ENCODE data around the gene RSBN1. TPM values are rescaled to one million over a fixed set of nuclear protein-coding genes. Genes with fewer than 3 reads are reported as not detected.
A peak's percentile ranks its signal among the peaks of the same experiment; 100 is the strongest.

The RSBN1 gene
- total and polyA plus RNA-seq, 2 experiments from 2014 or later: 15.4 to 17.4 TPM

GRCh38 chr1:113805256-113805531 is 7.1 kb downstream of the RSBN1 start:
- peaks cover 34% of the 10 kb centered on the region; the same call in 1 of the 2 replicates for H4K20me1 ChIP-seq (replicated peaks; ENCODE audit: insufficient read depth)
- TF ChIP-seq ZNF462 (CRISPR knock-in tag; IDR thresholded peaks at IDR 0.05) (no peak), NANOG (IDR thresholded peaks at IDR 0.05; ENCODE audit: borderline replicate concordance) (no peak), CTCF (conservative IDR thresholded peaks at IDR 0.05; ENCODE audit: low read depth in 2 of 2) (no peak), POLR2AphosphoS5 (IDR thresholded peaks at IDR 0.05; ENCODE audit: low read depth) (no peak), CREB1 (CRISPR knock-in tag; IDR thresholded peaks at IDR 0.05; ENCODE audit: low read depth) (no peak), EZH2 (IDR thresholded peaks at IDR 0.05; ENCODE audit: low read depth, unreplicated experiment) (no peak), EZH2phosphoT487 (IDR thresholded peaks at IDR 0.05; ENCODE audit: unreplicated experiment) (no peak), STAT1 (IDR thresholded peaks at IDR 0.05; ENCODE audit: unreplicated experiment) (no peak), ETS1 (IDR thresholded peaks at IDR 0.05) (no peak)
- no peak overlapping the region for H3K4me3 Mint-ChIP-seq
- no peaks in the 10 kb centered on the region for H3F3A ChIP-seq (replicated peaks; ENCODE audit: low read depth)
- H2AFZ ChIP-seq: no peak overlapping the region
- ATAC-seq (no peak), DNase-seq (ENCODE audit: low spot score) (no peak)
- H3K4me1 ChIP-seq (ENCODE audit: insufficient read depth): peaks cover 14% of the 10 kb centered on the region
- H3K27me3 ChIP-seq (ENCODE audit: insufficient read depth): no peaks in the 10 kb centered on the region
- H3K9me3 Mint-ChIP-seq: no peaks in the 10 kb centered on the region
- H3K79me2 ChIP-seq (replicated peaks; ENCODE audit: insufficient read depth): peaks cover 100% of the 10 kb centered on the region
- peaks cover 12% of the 10 kb centered on the region for H3K4me1 Mint-ChIP-seq
- H3K9me2 ChIP-seq (ENCODE audit: insufficient read depth): no peaks in the 10 kb centered on the region
- no peak overlapping the region for H3K4me3 ChIP-seq
- H3K36me3 ChIP-seq (ENCODE audit: insufficient read depth): no peaks in the 10 kb centered on the region
- no peak overlapping the region for H3K27ac ChIP-seq (ENCODE audit: low read depth)
- peaks cover 7% of the 10 kb centered on the region; the same call in 2 of the 3 replicates for H3K36me3 Mint-ChIP-seq (ENCODE audit: low read depth)
- H3K4me2 ChIP-seq: no peak overlapping the region
- no peaks in the 10 kb centered on the region for H3K27me3 Mint-ChIP-seq (ENCODE audit: insufficient read depth, low read depth, poor library complexity)
- 0 out of 2 replicates have a peak overlapping the region, but pooled peaks have one; percentile 18 for H3K27ac Mint-ChIP-seq
